Right atrium auricular region (tissue), 2 donors: ENCODE results near the gene SMYD3. TPM values are rescaled to one million over a fixed set of nuclear protein-coding genes. Genes with fewer than 3 reads are reported as not detected.

Source experiments
- DNase-seq: peaks from one replicate; pipeline ENCODE4 v3.0.0-alpha.2; 2019; ENCODE audit warnings: low spot score
- H3K27ac ChIP-seq, 2 donors: fragments of 200-600 bp; sonication (generic); 1 replicate in 1 of 2; 2 replicates in 1 of 2; pipeline ENCODE4 v1.5.1; 2016 to 2019
- H3K27me3 ChIP-seq, 2 donors: fragments of 200-600 bp; sonication (generic); one replicate each; pipeline versions ENCODE4 v1.5.1 to v1.6.0; 2017 to 2019
- H3K36me3 ChIP-seq: fragments of 200-600 bp; sonication (generic); one replicate; pipeline ENCODE4 v1.5.1; 2016
- H3K4me1 ChIP-seq, 2 donors: fragments of 200-600 bp; sonication (generic); one replicate each; pipeline versions ENCODE4 v1.5.1 to v1.6.0; 2017 to 2019
- H3K4me3 ChIP-seq, 2 donors: fragments of 200-600 bp; sonication (generic); 1 replicate in 1 of 2; 2 replicates in 1 of 2; pipeline ENCODE4 v1.5.1; 2017 to 2019; ENCODE audit warnings: mild to moderate bottlenecking in 1 of 2, moderate library complexity in 1 of 2
- H3K9me3 ChIP-seq, 2 donors: fragments of 200-600 bp; sonication (generic); one replicate each; pipeline ENCODE4 v1.5.1; 2019
- CTCF ChIP-seq, 2 donors: fragments of 200-600 bp; sonication (generic); IDR thresholded peaks; one replicate each; pipeline ENCODE4 v1.5.1; 2019; ENCODE audit warnings: antibody characterized with exemption in 2 of 2
- total RNA-seq, 2 donors: library from RNA; depleted of rRNA; stranded (reverse); fragments of >200 nt; gene quantifications; one replicate each; pipeline ENCODE4 v1.1.0, GENCODE V29; 2016

Gene SMYD3
- total RNA-seq, 2 donors from 2014 or later = 7.9 to 8.5 TPM

DNA sequence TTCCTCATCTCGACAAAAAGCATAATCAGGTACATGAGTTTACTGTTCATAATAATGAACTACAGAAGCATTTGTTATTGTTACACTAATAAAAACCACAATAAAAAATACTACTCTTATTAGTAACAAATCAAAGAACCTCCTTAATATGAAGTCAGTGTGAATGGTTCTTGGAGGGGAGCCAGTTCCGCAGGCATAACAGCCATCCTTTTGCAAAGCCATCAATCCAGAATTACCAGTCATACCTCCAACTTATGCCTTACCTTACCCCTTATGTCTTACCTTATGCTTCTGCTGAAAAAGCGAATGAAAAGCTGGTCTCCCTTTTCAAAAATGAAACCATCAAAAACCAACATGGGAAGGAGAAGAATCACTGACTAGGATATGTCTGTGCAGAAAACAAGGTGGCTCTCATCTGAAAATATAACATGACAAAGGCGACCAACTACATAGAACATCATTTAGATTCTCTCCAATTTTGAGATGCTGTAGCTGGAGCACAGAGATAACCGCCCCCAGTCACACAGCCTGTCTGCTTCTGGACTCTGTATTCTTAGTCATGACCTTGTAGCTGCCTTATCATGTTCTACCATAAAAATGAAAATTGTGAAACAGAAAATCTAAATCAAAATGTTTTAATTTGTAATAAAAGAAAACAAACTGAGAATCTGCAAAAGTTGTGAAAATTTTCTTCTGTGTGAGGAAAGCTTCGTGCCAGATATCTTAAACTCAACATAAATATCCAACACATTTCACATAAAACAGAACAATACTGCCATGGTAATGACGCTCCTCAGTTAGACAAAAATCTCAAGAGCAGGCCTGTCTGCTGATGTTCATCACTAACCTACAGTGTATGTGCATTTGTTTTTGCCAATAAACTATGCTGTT, 438.2 kb downstream of the SMYD3 start:
- Histone ChIP-seq H3K27ac (no peak overlapping the region), H3K36me3 (no peaks in the 10 kb centered on the region)

GRCh38 chr1:246068217-246068512, 438.9 kb downstream of the SMYD3 start:
- no peak for TF ChIP-seq CTCF (IDR thresholded peaks at IDR 0.05)

More for the DNA sequence above, 438.2 kb downstream of the SMYD3 start:
- DNase-seq = no peak
- no peak for TF ChIP-seq CTCF (IDR thresholded peaks at IDR 0.05)
- Histone ChIP-seq H3K9me3 (no peaks in the 10 kb centered on the region), H3K4me1 (no peaks in the 10 kb centered on the region), H3K27me3 (no peaks in the 10 kb centered on the region), H3K4me3 (no peak overlapping the region)

GRCh38 chr1:246067432-246068216, 439.5 kb downstream of the SMYD3 start:
- H3K36me3 ChIP-seq = no peaks in the 10 kb centered on the region

More at GRCh38 chr1:246068217-246068512, 438.9 kb downstream of the SMYD3 start:
- DNase-seq = no peak
- Histone ChIP-seq H3K27ac (no peak overlapping the region), H3K9me3 (no peaks in the 10 kb centered on the region), H3K4me1 (no peaks in the 10 kb centered on the region), H3K27me3 (no peaks in the 10 kb centered on the region), H3K36me3 (no peaks in the 10 kb centered on the region), H3K4me3 (no peak overlapping the region)

GRCh38 chr1:246066573-246066972, 440.5 kb downstream of the SMYD3 start:
- no peak overlapping the region for H3K27ac ChIP-seq
- DNase-seq = no peak
- H3K36me3 ChIP-seq = no peaks in the 10 kb centered on the region
- H3K9me3 ChIP-seq = no peaks in the 10 kb centered on the region
- no peak overlapping the region for H3K4me3 ChIP-seq
- H3K4me1 ChIP-seq = no peaks in the 10 kb centered on the region
- H3K27me3 ChIP-seq = no peaks in the 10 kb centered on the region
- no peak for TF ChIP-seq CTCF (IDR thresholded peaks at IDR 0.05)

More at GRCh38 chr1:246067432-246068216, 439.5 kb downstream of the SMYD3 start:
- no peaks in the 10 kb centered on the region for H3K9me3 ChIP-seq
- TF ChIP-seq CTCF (IDR thresholded peaks at IDR 0.05) = no peak
- H3K4me3 ChIP-seq = no peak overlapping the region
- no peak for DNase-seq
- no peaks in the 10 kb centered on the region for H3K27me3 ChIP-seq
- no peak overlapping the region for H3K27ac ChIP-seq
- no peaks in the 10 kb centered on the region for H3K4me1 ChIP-seq

GRCh38 chr1:246065592-246065991, 441.5 kb downstream of the SMYD3 start:
- Histone ChIP-seq H3K36me3 (no peaks in the 10 kb centered on the region), H3K9me3 (no peaks in the 10 kb centered on the region), H3K27me3 (no peaks in the 10 kb centered on the region), H3K4me3 (no peak overlapping the region), H3K4me1 (no peaks in the 10 kb centered on the region), H3K27ac (no peak overlapping the region)
- no peak for TF ChIP-seq CTCF (IDR thresholded peaks at IDR 0.05)
- DNase-seq = no peak
